GM12892 (cell line): Measurements from ENCODE around the gene KCNMB3.
"Not testable (repeated sequence)": the region's sequence is repeated elsewhere in the genome, so short reads cannot be mapped to it uniquely, and the experiment has no call there.

Source experiments
- DNase-seq: peaks from one replicate; pipeline ENCODE4 v3.0.0; 2011; ENCODE audit not compliant: insufficient read length
- FAIRE-seq: peaks from 2 replicates; lab custom pipeline; 2011; peaks lifted over from hg19 to GRCh38; lab: Jason Lieb, UNC
- POLR2A ChIP-seq: IDR thresholded peaks from 2 replicates; pipeline ENCODE4 v1.6.1; 2011; ENCODE audit warnings: low read depth, low read length, control low read depth
- POLR2AphosphoS5 ChIP-seq: IDR thresholded peaks from 2 replicates; pipeline ENCODE4 v1.6.1; 2011; ENCODE audit warnings: low read depth, low read length, control low read depth
- TAF1 ChIP-seq: IDR thresholded peaks from 2 replicates; pipeline ENCODE4 v1.6.1; 2011; ENCODE audit warnings: low read depth, mild to moderate bottlenecking, control low read depth, low read length, borderline replicate concordance

KCNMB3 gene

DNA sequence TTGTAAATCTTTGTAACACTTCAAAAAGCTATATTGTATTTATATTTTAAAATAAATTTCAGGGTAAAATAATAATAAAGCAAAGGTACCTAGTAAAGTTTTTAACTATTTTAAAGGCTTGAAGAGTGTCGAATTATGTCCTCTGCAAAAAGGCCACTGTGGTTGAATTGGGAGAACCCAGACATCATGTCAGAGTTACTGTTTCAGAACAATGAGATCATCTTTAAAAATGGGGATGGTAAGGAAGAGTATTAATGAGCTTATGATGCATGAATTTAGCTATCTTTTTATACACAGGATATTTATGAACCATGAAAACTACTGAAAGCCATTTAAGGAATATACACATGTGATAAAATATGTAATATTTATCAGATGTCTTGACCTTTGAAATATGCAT is 26.3 kb downstream of the KCNMB3 start:
- DNase-seq (no peak), FAIRE-seq (no peak)
- TF ChIP-seq POLR2A (no peak), TAF1 (no peak), POLR2AphosphoS5 (no peak)

DNA sequence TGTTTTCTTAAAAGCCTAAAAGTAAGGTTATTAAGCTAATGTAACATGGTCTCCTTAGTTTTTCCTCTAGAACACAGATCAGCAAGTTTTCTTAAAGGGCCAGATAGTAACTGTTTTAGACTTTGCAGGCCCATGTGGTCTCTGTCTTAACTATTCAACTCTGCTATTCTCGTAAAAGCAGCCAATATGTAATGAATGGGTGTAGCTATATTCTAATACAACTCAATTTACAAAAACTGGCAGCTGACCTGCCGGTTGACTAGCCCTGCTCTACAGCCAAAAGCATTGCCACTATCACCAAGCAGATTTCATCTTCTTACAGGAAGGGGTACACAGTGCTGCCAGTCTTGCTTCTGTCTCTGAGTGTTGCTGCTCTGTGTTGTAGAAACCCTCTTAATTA is 27.4 kb downstream of the KCNMB3 start:
- DNase-seq = no peak
- no peak for TF ChIP-seq TAF1
- no peak for TF ChIP-seq POLR2A
- no peak for TF ChIP-seq POLR2AphosphoS5
- no peak for FAIRE-seq

DNA sequence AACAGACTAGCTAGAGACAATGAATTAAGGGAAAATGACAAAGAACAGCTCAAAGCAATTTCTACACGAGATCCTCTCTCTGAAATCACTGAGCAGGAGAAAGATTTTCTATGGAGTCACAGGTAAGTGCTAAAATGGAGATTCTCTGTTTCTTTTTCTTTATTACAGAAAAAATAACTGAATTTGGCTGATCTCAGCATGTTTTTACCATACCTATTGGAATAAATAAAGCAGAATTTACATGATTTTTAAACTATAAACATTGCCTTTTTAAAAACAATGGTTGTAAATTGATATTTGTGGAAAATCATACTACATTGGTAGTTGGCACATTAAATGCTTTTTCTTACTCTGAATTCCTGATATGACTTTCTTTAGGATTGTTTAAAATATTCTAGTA is 32.7 kb downstream of the KCNMB3 start:
- not testable (repeated sequence) for DNase-seq, FAIRE-seq

DNA sequence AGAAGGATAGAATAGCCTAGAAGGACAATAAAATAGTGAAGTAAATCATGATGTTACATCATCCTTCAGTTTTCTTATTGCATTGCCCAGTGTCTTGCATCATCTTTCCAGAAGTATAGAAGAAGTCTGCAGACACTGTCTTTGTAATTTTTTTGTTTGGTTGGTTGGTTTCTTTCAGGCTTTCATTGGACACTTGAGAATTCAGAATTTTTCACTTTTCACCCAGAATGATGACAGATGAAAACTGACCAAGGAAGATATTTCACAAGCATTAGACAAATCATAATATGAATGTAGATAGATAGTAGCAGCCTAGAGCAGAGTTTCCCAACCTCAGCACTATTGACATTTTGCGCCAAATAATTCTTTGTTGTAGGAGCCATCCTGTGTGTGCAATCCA is 35.4 kb downstream of the KCNMB3 start:
- peak; percentile 56 for FAIRE-seq
- DNase-seq = not testable (repeated sequence)

DNA sequence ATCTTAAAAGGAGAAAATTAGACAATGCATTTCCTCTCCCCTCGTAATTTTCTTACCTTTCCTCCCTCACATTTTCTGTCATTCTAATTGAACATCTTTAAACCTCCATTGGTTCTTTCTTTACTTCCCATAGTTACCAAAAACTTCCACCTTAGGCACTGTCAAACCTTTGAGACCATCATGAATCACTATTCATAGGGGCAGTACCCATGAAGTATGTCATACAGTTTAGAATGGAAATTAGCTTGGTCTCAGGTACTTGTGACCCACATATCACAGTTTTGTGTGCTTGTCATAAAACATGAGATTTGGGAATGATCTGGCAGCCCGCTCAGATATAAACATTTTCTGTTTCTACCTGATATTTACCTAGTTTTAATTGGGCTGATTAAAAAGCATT is 50.1 kb downstream of the KCNMB3 start:
- no peak for TF ChIP-seq POLR2A
- no peak for TF ChIP-seq TAF1
- TF ChIP-seq POLR2AphosphoS5 = no peak
- DNase-seq (no peak), FAIRE-seq (no peak)

DNA sequence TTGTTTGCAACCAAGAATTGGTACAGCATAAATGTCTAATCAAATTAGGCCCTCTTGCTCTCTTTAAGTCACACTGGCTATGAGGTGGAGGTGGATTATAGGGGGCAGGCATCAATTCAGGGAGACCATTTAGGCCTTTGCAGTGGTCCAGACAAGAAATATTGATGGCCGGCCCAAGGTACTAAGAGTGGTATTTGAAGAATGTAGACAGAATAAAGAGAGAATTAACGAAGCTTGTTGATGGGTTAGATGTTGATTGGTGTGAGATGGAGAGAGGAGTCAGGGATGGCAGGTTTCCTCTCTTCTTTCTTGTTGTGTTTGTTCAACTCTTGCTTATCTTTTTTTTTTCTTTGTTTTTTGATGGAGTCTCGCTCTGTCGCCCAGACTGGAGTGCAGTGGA is 54.2 kb downstream of the KCNMB3 start:
- TF ChIP-seq TAF1 (no peak), POLR2AphosphoS5 (no peak), POLR2A (no peak)
- FAIRE-seq (no peak), DNase-seq (no peak)

DNA sequence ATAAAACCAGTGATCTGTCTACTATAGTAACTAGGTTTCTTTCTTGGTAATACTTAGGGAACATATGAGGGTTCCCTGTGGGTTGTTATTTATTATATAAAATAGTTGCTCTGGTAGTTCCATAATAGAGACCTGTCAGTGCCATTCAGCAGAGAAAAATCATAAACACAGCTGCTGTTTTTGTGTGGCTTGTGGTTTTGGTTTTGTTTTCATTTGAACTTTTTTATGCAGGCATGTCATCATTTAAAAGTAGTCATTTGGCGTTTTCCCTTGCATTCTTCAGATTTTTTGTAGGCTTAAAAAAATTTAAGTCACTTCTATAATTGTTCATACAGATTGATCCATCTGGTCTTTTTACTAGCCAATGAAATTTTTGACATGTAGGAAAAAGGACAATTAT is 54.8 kb downstream of the KCNMB3 start:
- DNase-seq (no peak), FAIRE-seq (peak; percentile 58)
- no peak for TF ChIP-seq POLR2AphosphoS5
- no peak for TF ChIP-seq POLR2A
- no peak for TF ChIP-seq TAF1

DNA sequence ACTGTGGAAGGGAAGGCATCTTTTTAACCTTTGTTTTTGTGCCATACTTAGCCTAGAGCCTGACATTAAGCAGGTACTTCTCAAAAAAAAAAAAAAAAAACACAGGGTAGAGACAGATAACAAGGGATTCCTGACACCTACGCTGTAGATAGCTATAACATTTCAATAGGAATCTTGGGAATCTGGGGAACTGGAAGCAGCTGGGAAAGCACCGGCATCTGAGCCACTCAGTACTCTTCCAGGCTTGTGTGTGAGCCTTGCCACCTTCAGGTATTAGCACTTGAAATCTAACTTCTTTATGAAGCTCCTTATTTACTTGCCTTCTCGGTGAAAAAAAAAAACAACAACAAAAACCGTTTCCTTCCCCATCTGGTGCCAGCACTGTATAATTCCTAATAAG is 56.0 kb downstream of the KCNMB3 start:
- FAIRE-seq = no peak
- TF ChIP-seq POLR2A = no peak
- no peak for TF ChIP-seq POLR2AphosphoS5
- TF ChIP-seq TAF1 = no peak
- DNase-seq = no peak
